ENCODE results near the gene DCBLD2.

DNA sequence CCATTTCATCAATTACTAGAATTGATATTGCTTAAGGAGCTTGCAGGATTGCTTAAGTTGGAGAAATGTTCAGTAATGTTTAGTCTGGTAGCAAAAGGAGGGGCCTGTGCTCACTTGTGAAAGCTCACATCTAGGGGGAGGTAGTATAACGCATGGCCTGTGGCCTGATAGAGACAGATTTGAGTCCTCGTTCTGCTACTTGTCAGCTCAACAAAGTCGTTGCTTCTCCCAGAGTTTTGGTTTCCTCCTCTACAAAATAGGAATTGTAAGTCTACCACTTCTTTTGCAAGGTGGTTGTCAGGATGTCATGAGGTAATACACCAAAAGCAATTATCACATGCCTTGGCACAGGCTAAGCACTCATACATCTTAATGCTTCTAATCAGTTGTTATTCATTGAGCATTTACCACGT lies 137.0 kb downstream of the DCBLD2 start:
- TF ChIP-seq POLR2A (IDR thresholded peaks at IDR 0.05; ENCODE audit: low read length) (no peak), GATA1 (IDR thresholded peaks at IDR 0.05; ENCODE audit: low read depth, low read length) (no peak)

Measured in erythroblast (primary cell).